ENCODE measurements around the gene NKAIN2.
"Not testable (repeated sequence)": the region's sequence is repeated elsewhere in the genome, so short reads cannot be mapped to it uniquely, and the experiment has no call there.

The NKAIN2 gene

GRCh38 chr6:124131259-124131658, 327.6 kb downstream of the NKAIN2 start:
- no peak for DNase-seq

GRCh38 chr6:124131779-124132178, 328.1 kb downstream of the NKAIN2 start:
- DNase-seq = no peak

GRCh38 chr6:124132256-124132655, 328.6 kb downstream of the NKAIN2 start:
- DNase-seq = no peak

- DNase-seq = no peak
These were observed 339.2 kb downstream of the NKAIN2 start for GRCh38 chr6:124142852-124143251.

GRCh38 chr6:124143435-124143834, 339.8 kb downstream of the NKAIN2 start:
- no peak for DNase-seq

- no peak for DNase-seq
These were observed 344.0 kb downstream of the NKAIN2 start for GRCh38 chr6:124147621-124148020.

GRCh38 chr6:124148236-124148957, 344.7 kb downstream of the NKAIN2 start:
- no peak for DNase-seq

GRCh38 chr6:124149646-124150045, 346.0 kb downstream of the NKAIN2 start:
- DNase-seq = no peak

- no peak for DNase-seq
These were observed 354.4 kb downstream of the NKAIN2 start for GRCh38 chr6:124158024-124158423.

- DNase-seq = no peak
These were observed 360.0 kb downstream of the NKAIN2 start for GRCh38 chr6:124163676-124164075.

GRCh38 chr6:124164343-124164742, 360.7 kb downstream of the NKAIN2 start:
- DNase-seq = no peak

GRCh38 chr6:124167249-124167648, 363.6 kb downstream of the NKAIN2 start:
- DNase-seq = not testable (repeated sequence)

- no peak for DNase-seq
These were observed 386.6 kb downstream of the NKAIN2 start for GRCh38 chr6:124190256-124190655.

- DNase-seq = no peak
These were observed 389.5 kb downstream of the NKAIN2 start for GRCh38 chr6:124193132-124193531.

- DNase-seq = no peak
These were observed 393.5 kb downstream of the NKAIN2 start for GRCh38 chr6:124197148-124197547.

GRCh38 chr6:124199286-124199685, 395.6 kb downstream of the NKAIN2 start:
- no peak for DNase-seq

- DNase-seq = no peak
These were observed 397.0 kb downstream of the NKAIN2 start for GRCh38 chr6:124200661-124201060.

GRCh38 chr6:124203101-124203811, 399.6 kb downstream of the NKAIN2 start:
- DNase-seq = no peak

GRCh38 chr6:124203812-124204167, 400.1 kb downstream of the NKAIN2 start:
- no peak for DNase-seq

GRCh38 chr6:124205921-124206320, 402.3 kb downstream of the NKAIN2 start:
- no peak for DNase-seq

GRCh38 chr6:124223611-124224345, 420.1 kb downstream of the NKAIN2 start:
- DNase-seq = no peak

GRCh38 chr6:124226396-124226795, 422.7 kb downstream of the NKAIN2 start:
- DNase-seq = no peak

GRCh38 chr6:124233221-124233620, 429.6 kb downstream of the NKAIN2 start:
- DNase-seq = no peak

- DNase-seq = no peak
These were observed 431.1 kb downstream of the NKAIN2 start for GRCh38 chr6:124234801-124235200.

All from GDM1 (cell line).